Activated naive CD8-positive, alpha-beta T cell (primary cell): ENCODE measurements around the gene AGBL3.

Source experiments
- H3K27ac Mint-ChIP-seq: one replicate; pipeline ENCODE4 v1.8.0; 2021; ENCODE audit warnings: mixed read lengths
- H3K27me3 Mint-ChIP-seq: one replicate; pipeline ENCODE4 v1.8.0; 2021; ENCODE audit warnings: mixed read lengths
- H3K36me3 Mint-ChIP-seq: one replicate; pipeline ENCODE4 v1.8.0; 2021; ENCODE audit warnings: mixed read lengths
- H3K4me1 Mint-ChIP-seq: one replicate; pipeline ENCODE4 v1.8.0; 2021; ENCODE audit warnings: low read depth, mixed read lengths
- H3K4me3 Mint-ChIP-seq: one replicate; pipeline ENCODE4 v1.8.0; 2021; ENCODE audit warnings: mild to moderate bottlenecking, mixed read lengths
- H3K9me3 Mint-ChIP-seq: one replicate; pipeline ENCODE4 v1.8.0; 2021; ENCODE audit warnings: low read depth, mixed read lengths

AGBL3 gene

DNA sequence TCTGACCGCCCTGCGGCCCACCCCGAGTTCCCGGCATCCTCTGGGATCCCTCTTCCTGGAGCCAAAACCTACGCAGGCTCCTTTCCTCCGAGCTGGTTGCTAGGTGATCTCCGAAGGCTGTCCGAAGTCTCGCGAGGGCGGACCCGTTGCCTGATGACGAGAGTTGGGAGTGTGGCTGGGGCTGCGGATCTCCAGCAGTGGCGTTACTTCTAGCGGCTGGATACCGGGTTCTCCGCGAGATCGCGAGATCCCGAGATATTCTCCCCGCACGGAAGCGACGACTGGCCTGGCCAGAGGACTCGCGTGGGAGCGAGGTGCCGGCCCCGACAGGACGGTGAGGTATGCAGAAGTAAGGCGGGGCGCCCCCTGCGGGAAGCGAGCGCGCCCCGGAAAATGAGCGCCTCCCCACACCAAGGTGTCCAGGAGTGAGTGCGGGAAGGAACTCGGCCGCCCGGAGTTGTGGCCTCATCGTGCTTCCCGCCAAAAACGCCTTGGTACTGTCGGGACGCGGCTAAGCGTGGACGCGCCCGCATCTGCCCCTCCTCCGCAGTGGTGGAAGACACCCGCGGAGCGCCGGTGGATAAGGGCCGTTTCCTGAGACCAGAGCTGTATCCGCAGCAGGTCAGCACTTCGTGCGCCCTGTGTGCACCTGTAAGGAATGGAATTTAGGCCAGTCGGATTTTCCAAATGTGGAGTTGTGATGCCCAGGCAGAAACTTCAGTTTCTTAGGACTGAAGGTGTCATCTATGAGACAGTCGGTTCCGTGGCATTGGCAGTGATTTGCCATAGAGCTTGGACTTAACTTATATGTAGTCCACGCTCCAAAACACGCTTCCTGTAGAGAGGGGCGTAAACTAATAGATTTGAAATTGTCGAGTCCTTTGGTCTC is at the start of gene AGBL3:
TSS of gene AGBL3 (plus strand) at position 146 of the 889 bp plus-strand sequence. CDS start 1,426 bp downstream, outside the sequence.
- Mint-ChIP-seq H3K27ac (peak within 1 kb of the TSS; percentile 97), H3K27me3 (no peaks in the 10 kb centered on the region), H3K9me3 (no peaks in the 10 kb centered on the region), H3K4me1 (peaks cover 48% of the 10 kb centered on the region), H3K36me3 (peaks cover 10% of the 10 kb centered on the region), H3K4me3 (peak within 1 kb of the TSS; percentile 98)

DNA sequence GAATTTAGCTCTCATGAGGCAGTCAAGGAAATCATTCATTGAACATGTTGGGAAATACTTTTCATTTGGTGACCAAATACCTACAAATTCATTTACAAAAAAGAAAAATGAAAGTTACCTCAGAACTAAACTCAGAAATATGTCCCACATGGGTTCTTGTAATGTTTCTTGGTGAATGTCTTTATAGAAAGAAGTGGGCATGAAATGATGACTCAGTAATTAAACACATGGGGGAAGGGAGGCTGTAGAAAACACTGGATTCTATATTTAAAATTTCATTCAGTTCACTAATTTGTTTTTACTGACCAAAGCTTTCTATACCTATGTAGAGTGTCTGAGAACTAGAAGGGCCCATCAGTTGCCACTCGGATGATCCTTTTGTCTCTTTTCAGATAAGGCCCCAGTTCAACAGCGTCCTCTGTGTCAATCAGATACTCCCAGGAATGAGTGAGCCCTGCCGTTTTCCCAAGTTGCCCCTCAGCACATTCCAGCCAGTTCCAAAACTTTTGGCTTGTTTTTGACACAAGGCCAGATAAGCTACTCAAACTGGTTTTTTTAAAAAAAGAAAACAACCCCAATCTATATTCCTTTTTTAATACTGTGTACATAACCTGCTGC is 49.3 kb upstream of the AGBL3 start:
- no peak overlapping the region for H3K27ac Mint-ChIP-seq

DNA sequence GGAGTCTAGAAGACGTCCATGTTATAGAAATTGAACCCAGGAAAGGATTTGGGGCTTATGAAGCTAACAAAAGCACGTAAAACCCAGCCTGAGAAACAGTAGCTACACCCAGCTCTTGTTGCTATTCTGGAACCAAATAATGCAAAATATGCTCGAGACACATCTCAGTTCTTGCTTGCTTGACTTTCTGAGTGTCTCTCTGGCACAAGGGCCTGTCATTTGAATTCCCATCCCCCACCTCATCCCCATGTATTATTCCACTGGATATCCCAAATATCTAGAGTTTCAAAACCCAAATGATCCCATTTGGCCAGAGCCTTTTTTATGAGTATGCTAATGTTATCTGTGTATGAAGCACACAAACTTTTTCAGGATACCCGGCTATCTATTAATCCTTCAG is 48.2 kb upstream of the AGBL3 start:
- no peaks in the 10 kb centered on the region for H3K9me3 Mint-ChIP-seq
- H3K4me1 Mint-ChIP-seq: peaks cover under 1% of the 10 kb centered on the region
- no peaks in the 10 kb centered on the region for H3K36me3 Mint-ChIP-seq
- no peak overlapping the region for H3K27ac Mint-ChIP-seq
- H3K4me3 Mint-ChIP-seq: no peak overlapping the region
- no peaks in the 10 kb centered on the region for H3K27me3 Mint-ChIP-seq

More for the DNA sequence above, 49.3 kb upstream of the AGBL3 start:
- no peak overlapping the region for H3K4me3 Mint-ChIP-seq
- H3K9me3 Mint-ChIP-seq: peaks cover under 1% of the 10 kb centered on the region
- peaks cover 3% of the 10 kb centered on the region for H3K4me1 Mint-ChIP-seq
- no peaks in the 10 kb centered on the region for H3K27me3 Mint-ChIP-seq
- peaks cover 1% of the 10 kb centered on the region for H3K36me3 Mint-ChIP-seq

DNA sequence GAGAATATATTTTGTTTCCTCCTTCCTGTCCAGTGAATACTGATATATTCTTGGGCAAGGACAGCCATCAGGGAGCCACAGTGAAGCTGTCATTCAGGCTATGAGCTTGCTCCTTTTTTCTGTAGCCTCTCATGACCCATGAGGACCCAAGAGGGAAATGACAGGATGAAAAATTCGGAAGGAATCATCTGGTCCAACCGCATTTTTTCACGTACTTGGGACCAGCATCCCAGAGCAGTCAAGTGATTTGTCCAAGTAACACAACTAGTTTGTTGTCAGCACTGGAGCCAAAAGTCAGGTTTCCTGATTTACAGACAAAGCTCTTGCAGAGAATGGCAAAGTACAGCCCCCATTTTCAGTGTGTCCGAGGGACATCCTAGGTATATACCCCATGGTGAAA is 47.2 kb upstream of the AGBL3 start:
- H3K27ac Mint-ChIP-seq: no peak overlapping the region
- no peaks in the 10 kb centered on the region for H3K36me3 Mint-ChIP-seq
- H3K27me3 Mint-ChIP-seq: no peaks in the 10 kb centered on the region
- no peaks in the 10 kb centered on the region for H3K4me1 Mint-ChIP-seq
- no peaks in the 10 kb centered on the region for H3K9me3 Mint-ChIP-seq
- H3K4me3 Mint-ChIP-seq: no peak overlapping the region

DNA sequence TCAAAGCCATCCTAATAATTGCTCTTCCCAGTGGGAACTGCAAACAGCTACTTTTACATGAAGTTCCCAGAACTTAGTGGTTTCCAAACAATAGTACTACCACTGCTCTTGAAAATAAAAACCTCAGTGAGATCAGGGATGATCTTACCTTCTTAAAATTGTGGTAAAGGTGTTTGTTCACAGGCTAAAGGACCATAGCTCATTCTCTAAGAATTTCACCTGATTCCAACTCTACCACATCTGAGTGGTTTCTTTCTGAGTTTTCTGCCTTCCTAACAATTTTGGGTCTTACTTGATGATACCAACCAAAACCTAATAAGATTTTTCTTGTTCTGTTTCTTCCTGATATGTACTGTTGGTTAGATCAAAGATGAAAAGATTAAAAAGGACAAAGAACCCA is 45.6 kb upstream of the AGBL3 start:
- Mint-ChIP-seq H3K9me3 (no peaks in the 10 kb centered on the region), H3K27me3 (no peaks in the 10 kb centered on the region), H3K27ac (no peak overlapping the region), H3K36me3 (no peaks in the 10 kb centered on the region), H3K4me3 (no peak overlapping the region), H3K4me1 (peaks cover 3% of the 10 kb centered on the region)

DNA sequence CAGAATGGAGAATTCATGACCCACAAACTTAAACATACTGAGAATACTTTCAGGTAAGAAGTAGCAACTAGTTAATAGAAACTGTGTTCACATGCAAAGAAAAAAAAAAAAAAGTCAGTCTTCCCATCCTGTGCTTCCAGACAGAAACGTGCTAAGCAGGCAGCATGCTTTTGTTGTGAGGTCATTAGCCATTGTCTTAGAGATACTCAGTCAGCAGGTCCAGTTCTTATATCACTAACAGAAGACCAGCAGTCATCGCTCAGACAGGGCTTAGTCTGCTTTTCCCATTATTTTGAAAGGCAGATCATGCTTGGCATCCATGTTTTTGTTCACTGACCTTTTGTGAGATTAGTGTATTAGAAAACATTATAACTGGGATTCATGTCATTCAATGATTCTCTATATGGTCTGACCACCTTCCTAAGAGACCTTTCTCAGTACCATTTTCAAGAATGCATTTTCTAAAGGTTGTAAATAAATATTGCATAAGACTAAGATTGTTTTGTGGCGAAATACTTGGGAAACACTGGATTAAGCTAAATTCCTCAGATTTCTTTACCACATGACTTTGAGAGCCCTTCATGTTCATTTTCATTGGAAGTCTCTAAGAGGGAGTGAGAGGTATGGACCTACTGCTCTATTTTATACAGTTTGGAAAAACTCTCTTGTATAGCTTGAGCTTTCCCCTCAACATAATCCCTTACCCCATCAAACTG is 45.0 kb upstream of the AGBL3 start:
- H3K9me3 Mint-ChIP-seq: no peaks in the 10 kb centered on the region
- no peak overlapping the region for H3K27ac Mint-ChIP-seq
- H3K4me1 Mint-ChIP-seq: peaks cover 8% of the 10 kb centered on the region
- no peak overlapping the region for H3K4me3 Mint-ChIP-seq
- no peaks in the 10 kb centered on the region for H3K27me3 Mint-ChIP-seq
- no peaks in the 10 kb centered on the region for H3K36me3 Mint-ChIP-seq

DNA sequence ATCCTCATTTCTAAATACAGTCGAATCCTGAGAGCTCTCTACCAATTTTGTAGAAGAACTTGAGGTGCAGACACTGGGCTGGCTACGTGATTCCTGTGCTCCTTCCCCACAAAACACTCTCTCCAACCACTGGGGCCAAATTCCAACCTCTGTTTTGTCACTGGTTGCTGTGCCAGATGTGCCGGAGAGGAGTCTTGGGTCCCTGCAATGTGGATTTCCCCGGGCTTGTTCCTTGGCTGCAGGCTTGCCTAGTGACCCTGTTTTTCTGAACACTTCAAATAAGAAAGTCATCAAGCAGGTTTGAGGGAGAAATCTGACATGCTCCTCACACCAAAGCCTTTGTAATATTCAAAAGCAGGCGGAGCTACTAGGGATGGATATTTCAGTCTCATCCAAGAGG is 44.4 kb upstream of the AGBL3 start:
- Mint-ChIP-seq H3K36me3 (no peaks in the 10 kb centered on the region), H3K4me1 (peaks cover 13% of the 10 kb centered on the region), H3K27me3 (no peaks in the 10 kb centered on the region), H3K9me3 (no peaks in the 10 kb centered on the region), H3K4me3 (no peak overlapping the region), H3K27ac (no peak overlapping the region)

DNA sequence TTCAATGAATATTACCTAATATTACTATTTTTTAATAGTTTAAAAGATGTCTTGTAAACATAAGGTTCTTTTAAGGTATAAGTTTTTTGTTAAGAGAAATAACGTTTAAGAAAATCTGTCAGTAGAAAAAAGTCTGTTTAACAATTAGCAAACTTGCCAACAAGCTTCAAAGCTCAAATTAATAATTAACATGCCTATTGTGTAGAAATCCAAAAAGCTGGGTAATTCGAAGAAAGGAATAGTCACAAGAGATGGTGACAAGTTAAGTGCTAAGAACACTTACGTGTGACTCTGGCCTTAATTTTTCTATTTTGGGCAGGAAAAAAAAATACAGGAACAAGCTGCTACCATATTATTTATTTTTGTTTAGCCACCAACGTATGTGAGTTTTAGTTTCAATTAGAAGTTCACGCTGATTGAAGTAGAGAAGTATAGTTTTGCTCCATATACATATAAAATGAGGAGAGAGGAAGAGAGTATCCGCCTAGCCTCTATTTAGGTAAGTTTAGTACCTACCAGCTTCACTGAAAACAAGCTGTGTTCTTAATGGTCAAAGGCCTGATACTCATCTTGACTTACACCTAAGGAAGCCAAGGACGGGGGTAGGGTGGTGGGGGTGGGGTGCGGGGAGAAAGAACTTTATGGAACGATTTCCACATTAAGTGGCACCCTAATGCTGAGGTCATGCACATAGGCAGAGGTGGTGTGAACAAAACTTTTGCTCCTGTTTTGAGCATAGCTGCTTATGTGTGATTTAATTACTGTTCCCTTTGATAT is 43.4 kb upstream of the AGBL3 start:
- no peak overlapping the region for H3K4me3 Mint-ChIP-seq
- H3K27me3 Mint-ChIP-seq: no peaks in the 10 kb centered on the region
- H3K4me1 Mint-ChIP-seq: peaks cover 16% of the 10 kb centered on the region
- H3K36me3 Mint-ChIP-seq: no peaks in the 10 kb centered on the region
- no peaks in the 10 kb centered on the region for H3K9me3 Mint-ChIP-seq
- no peak overlapping the region for H3K27ac Mint-ChIP-seq

DNA sequence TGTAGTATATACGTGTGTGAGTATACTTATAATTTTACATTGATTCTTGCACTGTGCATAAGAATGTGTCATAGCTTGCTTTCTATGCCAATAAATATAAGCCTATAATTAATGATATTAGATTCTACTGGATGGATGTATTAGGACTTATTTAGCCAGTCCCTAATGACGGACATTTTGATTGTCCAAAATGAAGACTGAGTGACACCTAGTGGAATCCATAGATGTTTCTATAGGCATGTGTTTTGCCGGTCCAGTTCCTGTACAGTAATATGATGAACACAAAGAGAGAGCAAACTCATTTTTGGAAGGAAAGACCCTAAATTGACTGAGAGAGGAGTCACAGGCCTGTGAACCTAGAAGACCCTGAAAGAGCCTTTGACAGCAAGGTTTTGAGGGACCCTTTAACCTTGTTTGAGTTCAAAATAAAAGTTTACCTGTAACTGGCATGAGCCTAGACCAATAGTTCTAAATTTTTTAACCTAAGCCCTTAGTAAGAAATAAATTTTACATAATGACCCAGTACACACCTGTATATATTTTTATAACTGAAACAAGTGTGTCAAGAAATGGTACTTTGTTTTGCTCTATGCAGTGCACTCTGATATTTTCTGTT is 42.4 kb upstream of the AGBL3 start:
- Mint-ChIP-seq H3K4me3 (no peak overlapping the region), H3K27me3 (no peaks in the 10 kb centered on the region), H3K27ac (no peak overlapping the region), H3K4me1 (peaks cover 16% of the 10 kb centered on the region), H3K36me3 (no peaks in the 10 kb centered on the region), H3K9me3 (no peaks in the 10 kb centered on the region)

DNA sequence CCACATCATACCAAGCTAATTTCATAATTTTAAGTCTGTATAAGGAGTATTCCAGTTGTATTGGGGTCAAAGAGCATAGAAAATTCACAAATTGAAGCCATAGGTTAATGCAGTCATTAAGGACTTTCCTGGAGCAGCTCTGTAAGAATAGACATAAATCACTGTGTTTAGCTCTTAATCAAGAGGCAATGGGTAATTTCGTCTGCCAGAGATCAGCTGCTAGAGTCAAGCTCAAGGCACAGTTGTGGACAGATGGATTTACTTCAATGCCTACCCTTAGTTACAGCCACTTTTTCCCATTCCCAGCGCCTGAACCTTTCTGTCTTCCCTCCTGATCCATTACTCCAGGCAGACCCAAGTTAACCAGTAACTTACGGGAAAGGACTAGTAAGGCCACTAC is 40.6 kb upstream of the AGBL3 start:
- H3K27me3 Mint-ChIP-seq: no peaks in the 10 kb centered on the region
- no peaks in the 10 kb centered on the region for H3K36me3 Mint-ChIP-seq
- peaks cover 16% of the 10 kb centered on the region for H3K4me1 Mint-ChIP-seq
- H3K4me3 Mint-ChIP-seq: no peak overlapping the region
- H3K9me3 Mint-ChIP-seq: no peaks in the 10 kb centered on the region
- no peak overlapping the region for H3K27ac Mint-ChIP-seq

DNA sequence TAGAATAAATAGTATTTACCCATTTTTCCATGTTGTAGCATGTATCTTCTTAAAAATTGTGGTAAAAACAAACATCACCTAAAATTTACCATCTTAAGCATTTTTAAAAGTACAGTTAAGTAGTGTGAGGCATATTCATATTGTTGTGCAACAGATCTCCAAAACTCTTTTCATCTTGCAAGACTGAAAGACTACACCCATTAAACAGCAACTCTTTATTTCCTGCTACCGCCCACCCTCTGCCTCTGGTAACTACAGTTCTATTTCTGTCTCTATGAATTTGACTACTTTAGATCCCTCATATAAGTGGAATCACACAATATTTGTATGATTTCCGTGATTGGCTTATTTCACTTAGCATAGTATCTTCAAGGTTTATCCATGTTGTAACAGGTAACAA is 40.0 kb upstream of the AGBL3 start:
- Mint-ChIP-seq H3K9me3 (no peaks in the 10 kb centered on the region), H3K4me1 (peaks cover 16% of the 10 kb centered on the region), H3K27me3 (no peaks in the 10 kb centered on the region), H3K36me3 (no peaks in the 10 kb centered on the region), H3K4me3 (no peak overlapping the region), H3K27ac (no peak overlapping the region)

DNA sequence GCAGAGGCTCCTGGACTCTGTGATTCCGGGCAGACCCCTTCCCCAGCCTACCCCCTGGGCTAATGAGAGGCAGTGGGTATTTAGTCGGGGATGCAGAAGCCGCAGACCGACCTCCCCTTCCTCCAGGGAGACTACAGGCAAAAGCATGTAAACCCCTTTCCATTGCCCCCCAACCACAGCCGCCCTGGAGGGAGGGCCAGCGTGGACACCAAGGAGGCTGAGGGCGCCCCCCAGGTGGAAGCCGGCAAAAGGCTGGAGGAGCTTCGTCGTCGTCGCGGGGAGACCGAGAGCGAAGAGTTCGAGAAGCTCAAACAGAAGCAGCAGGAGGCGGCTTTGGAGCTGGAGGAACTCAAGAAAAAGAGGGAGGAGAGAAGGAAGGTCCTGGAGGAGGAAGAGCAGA is 39.0 kb upstream of the AGBL3 start:
- H3K36me3 Mint-ChIP-seq: no peaks in the 10 kb centered on the region
- no peak overlapping the region for H3K4me3 Mint-ChIP-seq
- no peak overlapping the region for H3K27ac Mint-ChIP-seq
- no peaks in the 10 kb centered on the region for H3K27me3 Mint-ChIP-seq
- no peaks in the 10 kb centered on the region for H3K9me3 Mint-ChIP-seq
- H3K4me1 Mint-ChIP-seq: peaks cover 16% of the 10 kb centered on the region

DNA sequence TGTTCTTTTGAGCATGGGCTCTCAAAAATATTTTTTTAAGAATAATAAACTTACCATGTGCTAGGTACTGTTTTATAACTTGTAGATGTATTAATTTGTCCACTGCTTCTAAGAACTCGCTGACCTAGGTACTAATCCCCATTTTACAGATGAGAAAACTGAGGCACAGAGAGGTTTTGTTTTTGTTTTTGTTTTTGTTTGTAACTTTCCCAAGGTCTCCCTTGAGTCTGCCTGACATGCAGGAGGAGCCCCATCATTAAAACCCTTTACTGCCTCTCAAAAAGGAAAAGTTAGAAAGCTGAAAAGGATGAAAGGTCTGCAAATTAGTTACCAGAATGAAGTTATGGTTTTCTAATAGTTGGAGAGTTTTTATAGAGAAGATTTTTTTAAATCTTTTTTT is 38.5 kb upstream of the AGBL3 start:
- Mint-ChIP-seq H3K36me3 (no peaks in the 10 kb centered on the region), H3K9me3 (no peaks in the 10 kb centered on the region), H3K27me3 (no peaks in the 10 kb centered on the region), H3K4me1 (peaks cover 16% of the 10 kb centered on the region), H3K27ac (no peak overlapping the region), H3K4me3 (no peak overlapping the region)

DNA sequence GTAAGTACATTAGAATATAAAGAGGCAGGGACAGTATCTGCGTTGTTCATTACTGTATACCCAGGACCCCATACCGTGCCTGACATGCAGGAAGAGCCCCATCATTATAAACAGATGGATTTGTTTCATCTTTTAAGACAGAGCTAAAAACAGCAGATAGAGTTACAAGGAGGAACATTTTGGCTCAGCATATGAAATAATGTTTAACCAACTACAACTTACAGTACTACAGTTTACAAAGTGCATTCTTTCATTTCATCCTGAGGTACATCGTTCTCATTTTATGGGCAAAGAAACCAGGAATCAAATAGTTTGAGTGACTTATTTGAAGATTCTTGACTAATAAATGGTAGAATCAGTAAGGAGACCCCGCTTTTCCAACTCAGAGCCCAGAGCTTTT is 38.1 kb upstream of the AGBL3 start:
- H3K27me3 Mint-ChIP-seq: no peaks in the 10 kb centered on the region
- H3K4me3 Mint-ChIP-seq: no peak overlapping the region
- no peaks in the 10 kb centered on the region for H3K36me3 Mint-ChIP-seq

More for the DNA sequence above, 38.1 kb upstream of the AGBL3 start:
- H3K27ac Mint-ChIP-seq: no peak overlapping the region
- no peaks in the 10 kb centered on the region for H3K9me3 Mint-ChIP-seq
- H3K4me1 Mint-ChIP-seq: peaks cover 16% of the 10 kb centered on the region
